ENCODE measurements around the gene DLG1.

- TF ChIP-seq CTCF (conservative IDR thresholded peaks at IDR 0.05 in 1 of 2, IDR thresholded peaks at IDR 0.05 in 1 of 2; ENCODE audit: low read depth in 1 of 2, low read length in 2 of 2) (no peak), EZH2 (IDR thresholded peaks at IDR 0.05; ENCODE audit: low read length, missing control alignments) (no peak)
These were observed 46.3 kb upstream of the DLG1 start for GRCh38 chr3:197344582-197345318.

All from fibroblast of lung (primary cell).